Melanocyte of skin (primary cell): ENCODE data around the gene GPR18. TPM values are rescaled to one million over a fixed set of nuclear protein-coding genes. Genes with fewer than 3 reads are reported as not detected.

Experiments used
- small RNA-seq, 2 donors: library from RNA; depleted of rRNA; stranded (forward); fragments of <200 nt; gene quantifications; one replicate each; pipeline ENCODE3, GENCODE V24; 2012
- total RNA-seq, 2 donors: library from RNA; depleted of rRNA; stranded (reverse); fragments of >200 nt; gene quantifications; 2 replicates each; pipeline ENCODE4 v1.2.3, GENCODE V29; 2012

Gene GPR18, protein sequence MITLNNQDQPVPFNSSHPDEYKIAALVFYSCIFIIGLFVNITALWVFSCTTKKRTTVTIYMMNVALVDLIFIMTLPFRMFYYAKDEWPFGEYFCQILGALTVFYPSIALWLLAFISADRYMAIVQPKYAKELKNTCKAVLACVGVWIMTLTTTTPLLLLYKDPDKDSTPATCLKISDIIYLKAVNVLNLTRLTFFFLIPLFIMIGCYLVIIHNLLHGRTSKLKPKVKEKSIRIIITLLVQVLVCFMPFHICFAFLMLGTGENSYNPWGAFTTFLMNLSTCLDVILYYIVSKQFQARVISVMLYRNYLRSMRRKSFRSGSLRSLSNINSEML
- under 1 TPM; 0.33 to 0.69 TPM for total RNA-seq

DNA sequence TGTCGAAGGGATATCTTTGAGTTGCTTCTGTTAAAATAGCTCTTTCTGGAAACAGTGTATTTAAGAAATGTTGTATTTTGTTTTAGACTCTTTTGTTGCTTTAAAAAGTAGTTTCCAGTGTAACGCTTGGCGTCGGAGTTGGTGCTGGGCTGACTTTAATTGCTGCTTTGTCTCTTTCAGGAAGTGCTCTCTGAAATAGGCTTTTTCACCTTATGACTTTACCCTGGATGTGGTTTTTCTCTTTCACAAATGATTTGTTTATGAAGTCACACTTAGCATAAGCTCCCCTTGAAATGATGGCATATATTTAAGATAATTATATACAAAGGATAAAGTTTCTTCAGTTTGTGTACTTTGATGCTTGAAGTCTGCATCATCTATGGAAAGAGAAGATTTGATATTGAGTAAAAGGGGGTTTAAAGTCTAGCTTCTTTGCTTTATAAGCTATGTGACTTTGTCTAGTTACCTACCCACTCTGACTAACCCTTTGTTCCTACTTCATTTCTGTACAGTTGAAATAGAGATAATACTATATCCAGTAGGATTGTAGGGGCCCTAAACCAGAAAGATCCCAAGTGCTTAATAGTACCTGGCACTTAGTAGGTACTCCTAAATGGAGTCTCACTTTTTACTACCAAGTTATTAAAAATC lies at the start of gene GPR18:
TSS of gene GPR18 (minus strand) at position 170 of the 651 bp plus-strand sequence. CDS start 2,507 bp downstream, outside the sequence.

DNA sequence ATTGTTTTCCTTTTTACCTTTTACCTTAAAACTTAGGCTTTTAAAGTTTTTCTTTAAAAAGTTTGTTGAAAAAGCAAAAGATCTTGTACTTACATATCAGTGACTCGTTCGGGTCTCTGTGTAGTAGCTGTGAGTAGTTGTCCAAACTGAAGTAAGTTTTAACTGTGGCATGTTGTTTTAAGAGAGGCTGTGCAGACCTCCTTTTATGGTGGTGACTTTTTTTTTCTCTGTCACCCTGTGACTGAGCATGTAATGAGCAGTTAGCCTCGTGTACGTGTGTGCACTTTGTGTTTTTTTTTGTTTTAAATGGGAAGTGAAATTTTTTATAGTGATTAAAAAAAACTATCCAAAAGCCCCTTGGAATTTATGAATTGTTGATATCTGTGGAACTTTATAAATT lies 49.1 kb upstream of the GPR18 start, which contains the start of gene GPR183:
TSS of gene GPR183 (minus strand) at position 153 of the 400 bp plus-strand sequence. CDS start 11,254 bp downstream, outside the sequence.

Small RNA genes within 50 kb of the gene (small RNA-seq; reads per million reads assigned to genes)
- 0.04 to 0.17 reads per million in 2 donors for gene RN7SKP9

Other genes starting within 250 kb of the GPR18 start
- gene UBAC2, start 57.5 kb downstream of the GPR18 start, total RNA-seq: 10 to 100 TPM; 25.1 to 30.6 TPM
- gene GPR183, start 49.0 kb upstream of the GPR18 start, total RNA-seq: under 1 TPM in 1 of 2 donors, not detected in 1; under 0.01 TPM
- 100 to 1,000 TPM; 114 to 135 TPM for gene TM9SF2, start 243.1 kb upstream of the GPR18 start, total RNA-seq